GM10248 (cell line): ENCODE data around the gene GET4.
A peak's percentile ranks its signal among the peaks of the same experiment; 100 is the strongest.
"Not testable (repeated sequence)": the region's sequence is repeated elsewhere in the genome, so short reads cannot be mapped to it uniquely, and the experiment has no call there.

Experiments used
- CTCF ChIA-PET: fragments of 300-600 bp; sonication (Branson Sonifier 250); formaldehyde crosslinking; extraction: SDS; loops from one replicate; lab custom pipeline; 2021; ENCODE audit warnings: antibody characterized with exemption; lab: Yijun Ruan, JAX
- POLR2A ChIA-PET: fragments of 350-650 bp; sonication (Branson Sonifier 250); formaldehyde crosslinking; extraction: SDS; loops from one replicate; lab custom pipeline; 2020; ENCODE audit warnings: antibody characterized with exemption; lab: Yijun Ruan, JAX
- DNase-seq: peaks from one replicate; pipeline ENCODE4 v3.0.0; 2012; ENCODE audit errors: extremely low spot score
- CTCF ChIP-seq: IDR thresholded peaks from 2 replicates; pipeline ENCODE4 v1.5.1; 2012; ENCODE audit warnings: mild to moderate bottlenecking, low read depth; ENCODE audit errors: extremely low read depth, missing control alignments, control extremely low read depth

GET4 gene

GRCh38 chr7:907158-907980 is 31.0 kb downstream of the GET4 start:
- CTCF ChIA-PET = interaction anchor here (0.9 to 2.1 kb wide), 8 partner anchors 18 to 158 kb away, joined by 3 to 9 read pairs (median 4); no protein-coding TSS in a partner anchor
- DNase-seq = no peak
- POLR2A ChIA-PET = no interaction called here
- TF ChIP-seq CTCF = no peak

- no peak for DNase-seq
- TF ChIP-seq CTCF = no peak
- POLR2A ChIA-PET = no interaction called here
- CTCF ChIA-PET = interaction anchor here (0.8 to 2.1 kb wide), 9 partner anchors 17 to 117 kb away, joined by 3 to 9 read pairs (median 4); no protein-coding TSS in a partner anchor
Observed at GRCh38 chr7:908159-908581, 31.8 kb downstream of the GET4 start.

- POLR2A ChIA-PET = not testable (repeated sequence)
- DNase-seq = peak; percentile 86
- CTCF ChIA-PET = interaction anchor here (0.6 to 2.1 kb wide), 18 partner anchors 10 to 190 kb away, joined by 3 to 12 read pairs (median 4); no protein-coding TSS in a partner anchor
- peak; percentile 98 for TF ChIP-seq CTCF
Observed at GRCh38 chr7:908591-909357, 32.4 kb downstream of the GET4 start.

- no peak for TF ChIP-seq CTCF
- ChIA-PET CTCF (interaction anchor here (0.6 to 2.1 kb wide), 19 partner anchors 9 to 190 kb away, joined by 3 to 12 read pairs (median 4); partner anchors contain the start of gene ADAP1), POLR2A (no interaction called here)
- DNase-seq = no peak
Observed at GRCh38 chr7:909358-910329, 33.3 kb downstream of the GET4 start.

GRCh38 chr7:910441-910861 is 34.1 kb downstream of the GET4 start:
- POLR2A ChIA-PET = no interaction called here
- DNase-seq = no peak
- CTCF ChIA-PET = interaction anchor here (1.0 to 2.1 kb wide), 9 partner anchors 8 to 155 kb away, joined by 3 to 12 read pairs (median 5); no protein-coding TSS in a partner anchor
- no peak for TF ChIP-seq CTCF
